Epithelial cell of esophagus (primary cell): ENCODE data around the gene LSS.

Experiments used
- DNase-seq: peaks from one replicate; pipeline ENCODE4 v3.0.0; 2010; ENCODE audit warnings: low read depth
- H3K4me3 ChIP-seq: 2 replicates; pipeline ENCODE4 v1.5.1; 2011; ENCODE audit warnings: mild to moderate bottlenecking, low read length, control low read depth
- TF ChIP-seq, protein P1 (sequence below): IDR thresholded peaks from 2 replicates; pipeline ENCODE4 v1.5.1; 2011; ENCODE audit warnings: low read depth, mild to moderate bottlenecking, low read length, control low read depth, inconsistent platforms; ENCODE audit not compliant: insufficient read depth; ENCODE audit errors: missing control alignments

Gene LSS

DNA sequence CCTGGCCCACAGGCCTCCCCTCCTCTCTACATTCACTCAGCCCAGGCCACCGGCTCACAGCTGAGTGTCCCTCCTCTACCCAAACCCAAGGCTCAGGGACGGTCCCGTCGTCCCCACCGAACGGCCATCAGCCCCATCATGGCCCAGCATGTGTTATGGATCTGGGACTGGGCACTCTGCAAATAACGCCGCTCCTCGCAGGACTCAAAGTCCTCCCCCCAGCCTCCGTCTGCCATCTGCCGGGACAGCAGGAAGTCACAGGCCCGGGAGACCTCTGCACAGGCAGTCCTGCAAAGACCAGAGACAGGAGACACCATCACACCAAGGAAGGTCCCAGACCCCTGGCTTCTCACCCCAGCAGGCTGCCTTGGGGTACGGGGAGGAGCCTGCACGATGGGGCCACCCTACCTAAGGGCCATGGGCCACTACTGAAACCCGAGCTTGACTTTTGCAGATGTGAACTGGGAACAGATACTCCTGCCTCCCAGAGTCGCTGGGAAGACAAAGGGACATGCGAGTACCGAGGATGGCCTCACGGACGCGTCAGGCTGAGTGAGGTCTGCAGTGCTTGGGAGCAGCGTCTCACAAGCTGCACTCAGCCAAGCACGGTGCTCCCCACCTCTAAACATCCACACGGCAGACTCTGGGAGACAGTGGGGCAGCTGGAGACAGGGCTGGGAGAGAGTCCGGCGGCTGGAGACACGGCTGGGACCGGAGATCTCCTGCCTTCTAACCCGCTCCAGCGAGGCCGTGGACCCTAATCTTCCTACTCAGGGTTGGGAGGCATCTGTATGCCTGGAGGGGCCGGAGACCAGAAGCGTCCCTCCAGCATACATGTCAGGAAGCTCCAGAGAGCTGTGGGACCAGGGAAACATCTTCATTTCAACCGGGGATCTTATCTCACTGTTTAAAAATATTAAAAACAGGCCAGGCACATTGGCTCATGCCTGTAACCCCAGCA, 33.9 kb downstream of the LSS start:
- DNase-seq: no peak
- no peak overlapping the region for H3K4me3 ChIP-seq
- TF ChIP-seq, protein P1, sequence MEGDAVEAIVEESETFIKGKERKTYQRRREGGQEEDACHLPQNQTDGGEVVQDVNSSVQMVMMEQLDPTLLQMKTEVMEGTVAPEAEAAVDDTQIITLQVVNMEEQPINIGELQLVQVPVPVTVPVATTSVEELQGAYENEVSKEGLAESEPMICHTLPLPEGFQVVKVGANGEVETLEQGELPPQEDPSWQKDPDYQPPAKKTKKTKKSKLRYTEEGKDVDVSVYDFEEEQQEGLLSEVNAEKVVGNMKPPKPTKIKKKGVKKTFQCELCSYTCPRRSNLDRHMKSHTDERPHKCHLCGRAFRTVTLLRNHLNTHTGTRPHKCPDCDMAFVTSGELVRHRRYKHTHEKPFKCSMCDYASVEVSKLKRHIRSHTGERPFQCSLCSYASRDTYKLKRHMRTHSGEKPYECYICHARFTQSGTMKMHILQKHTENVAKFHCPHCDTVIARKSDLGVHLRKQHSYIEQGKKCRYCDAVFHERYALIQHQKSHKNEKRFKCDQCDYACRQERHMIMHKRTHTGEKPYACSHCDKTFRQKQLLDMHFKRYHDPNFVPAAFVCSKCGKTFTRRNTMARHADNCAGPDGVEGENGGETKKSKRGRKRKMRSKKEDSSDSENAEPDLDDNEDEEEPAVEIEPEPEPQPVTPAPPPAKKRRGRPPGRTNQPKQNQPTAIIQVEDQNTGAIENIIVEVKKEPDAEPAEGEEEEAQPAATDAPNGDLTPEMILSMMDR: no peak

DNA sequence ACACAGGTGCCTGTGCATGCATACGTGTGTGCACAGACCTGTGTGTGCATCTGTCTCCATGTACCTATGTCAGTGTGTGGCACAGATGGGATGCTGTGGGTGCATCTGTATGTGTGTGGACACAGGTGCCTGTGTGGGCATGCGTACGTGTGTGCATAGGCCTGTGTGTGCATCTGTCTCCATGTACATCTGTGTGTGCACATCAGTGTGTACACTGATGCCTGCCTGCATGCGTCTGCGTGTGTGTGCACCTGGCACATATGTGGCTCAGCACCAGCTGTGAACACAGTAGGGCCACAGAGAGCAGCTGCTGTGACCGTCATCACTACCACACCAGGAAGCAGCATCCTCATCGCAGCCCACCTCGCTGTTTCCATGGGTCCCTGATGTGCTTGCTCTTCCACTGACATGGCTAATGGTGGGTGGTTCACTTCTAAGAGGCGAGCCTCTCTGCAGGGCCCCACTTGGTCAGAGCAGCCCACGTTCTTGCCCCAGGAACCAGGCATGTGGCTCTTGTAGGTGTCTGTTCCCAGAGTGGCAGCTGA, 34.7 kb downstream of the LSS start:
- H3K4me3 ChIP-seq: no peak overlapping the region
- TF ChIP-seq, protein P1: no peak
- DNase-seq: no peak

DNA sequence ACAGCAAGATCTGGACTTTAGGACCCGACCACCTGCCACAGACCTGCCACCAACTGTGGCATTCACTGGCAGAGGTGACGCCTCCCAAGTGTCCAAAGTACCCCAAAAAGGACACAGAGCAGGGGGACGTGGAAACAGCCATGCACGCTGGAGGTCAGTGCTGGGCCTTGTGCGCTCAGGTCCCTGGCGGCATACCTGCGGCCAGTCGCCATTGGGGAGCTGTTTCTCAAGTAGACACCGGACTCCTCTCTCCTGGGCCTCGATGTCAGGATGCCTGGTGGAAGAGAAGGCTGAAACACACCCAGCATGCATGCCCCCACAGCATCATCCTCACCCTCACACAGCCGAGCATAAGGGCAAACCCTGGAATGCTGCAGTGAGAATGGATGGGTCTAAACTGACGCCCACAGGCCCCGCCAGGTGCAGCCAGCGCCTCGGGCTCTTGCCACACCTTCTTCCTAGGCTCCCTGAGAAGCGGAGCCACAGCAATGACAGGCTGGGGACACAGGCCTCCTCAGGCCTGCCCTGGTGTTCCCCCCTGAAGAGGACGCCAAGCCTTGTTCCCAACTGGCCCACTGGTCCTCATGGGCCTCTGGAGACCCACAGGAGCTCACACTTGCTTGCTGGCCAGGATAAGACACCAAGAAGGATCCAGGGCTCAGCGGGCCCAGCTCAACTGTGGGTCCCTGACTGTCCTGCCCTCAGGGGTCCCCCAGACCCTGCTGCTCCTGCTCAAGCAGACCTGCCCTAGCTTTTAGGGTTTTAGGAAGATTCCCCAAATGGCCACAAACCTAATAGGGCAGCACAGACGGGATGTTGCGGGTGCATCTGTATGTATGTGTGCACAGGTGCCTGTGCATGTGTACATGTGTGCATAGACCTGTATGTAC, 36.6 kb downstream of the LSS start:
- TF ChIP-seq, protein P1: no peak
- DNase-seq: no peak
- no peak overlapping the region for H3K4me3 ChIP-seq

DNA sequence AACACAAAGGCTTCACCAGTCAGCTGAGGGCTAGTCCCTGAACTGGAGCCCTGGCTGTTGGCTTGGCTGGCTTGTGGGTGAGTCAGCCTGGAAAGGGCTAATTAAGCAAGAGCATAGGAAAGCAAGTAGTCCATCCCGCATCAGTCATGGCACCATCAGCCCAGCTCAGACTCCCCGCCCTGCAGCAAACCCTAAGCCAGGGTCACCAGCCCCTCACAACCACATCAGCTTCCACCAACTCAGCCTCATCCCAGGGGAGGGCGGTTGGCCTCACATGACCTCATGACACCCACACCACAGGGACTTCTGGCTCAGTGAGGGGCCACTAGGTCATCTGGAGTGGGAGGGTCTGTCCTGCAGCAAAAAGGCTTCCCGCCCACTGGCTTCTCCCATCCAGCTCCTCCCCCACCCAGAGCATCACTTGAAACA, 37.3 kb downstream of the LSS start:
- TF ChIP-seq, protein P1: no peak
- DNase-seq: peak; percentile 75
- no peak overlapping the region for H3K4me3 ChIP-seq

DNA sequence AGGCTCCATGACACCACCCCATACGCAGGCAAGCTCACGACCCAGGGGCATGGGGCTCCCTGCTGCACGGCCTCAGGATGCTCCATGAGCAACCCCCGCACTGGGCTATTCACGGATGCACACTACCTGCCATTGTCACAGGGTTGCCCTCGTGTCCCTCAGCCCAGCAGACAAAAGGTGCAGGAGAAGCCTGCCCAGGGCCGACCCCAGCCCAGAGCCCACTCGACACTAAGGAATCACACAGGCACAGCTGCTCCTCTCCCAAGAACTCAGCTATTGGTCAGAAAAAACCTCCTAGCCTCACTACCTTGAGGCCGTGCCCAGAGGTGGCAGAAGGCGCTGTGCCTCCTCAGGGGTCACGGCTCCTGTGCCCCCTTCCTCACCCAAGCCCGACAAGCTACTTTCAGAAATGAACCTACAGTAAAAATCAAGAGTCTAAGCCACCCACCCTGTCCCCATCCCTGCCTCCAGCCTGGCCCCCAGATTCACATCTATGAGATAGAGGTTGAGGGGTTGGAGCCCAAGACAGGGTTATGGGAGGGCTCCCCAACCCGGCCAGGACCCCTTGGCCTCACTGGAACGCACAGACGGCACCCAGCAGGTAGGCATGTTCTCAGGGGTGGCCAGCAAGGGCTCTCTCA, 38.0 kb downstream of the LSS start:
- no peak for DNase-seq
- TF ChIP-seq, protein P1: no peak
- no peak overlapping the region for H3K4me3 ChIP-seq

DNA sequence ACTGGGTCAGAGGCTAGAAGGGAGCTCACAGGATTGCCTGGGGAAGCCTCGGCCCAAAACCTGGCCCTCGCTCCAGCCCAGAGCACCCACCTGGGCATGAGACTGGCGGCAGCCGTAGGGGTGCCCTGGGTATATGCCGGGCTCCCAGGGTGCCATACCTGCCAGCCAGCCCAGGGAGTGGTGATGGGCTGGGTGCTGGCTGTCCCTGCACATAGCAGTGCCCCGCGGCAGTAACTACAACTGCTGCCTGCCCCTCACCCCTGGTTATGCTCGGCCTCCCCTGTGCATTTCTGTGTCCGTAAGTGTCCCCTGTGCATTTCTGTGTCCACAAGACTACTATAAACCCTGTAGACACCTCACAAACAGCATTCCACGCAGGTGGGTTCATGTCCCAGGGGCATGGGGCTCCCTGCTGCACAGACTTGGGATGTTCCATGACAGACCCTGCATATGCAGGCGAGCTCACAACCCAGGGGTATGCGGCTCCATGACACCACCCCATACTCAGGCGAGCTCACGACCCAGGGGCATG, 38.5 kb downstream of the LSS start:
- H3K4me3 ChIP-seq: no peak overlapping the region
- TF ChIP-seq, protein P1: no peak
- DNase-seq: no peak
